GM21786 (cell line): ENCODE results near the gene GSN.

Source experiments
- ATAC-seq: cut with Tn5 transposase; IDR thresholded peaks from one replicate; pipeline ENCODE4 v1.9.1; 2021; ENCODE audit not compliant: unreplicated experiment

Gene GSN

DNA sequence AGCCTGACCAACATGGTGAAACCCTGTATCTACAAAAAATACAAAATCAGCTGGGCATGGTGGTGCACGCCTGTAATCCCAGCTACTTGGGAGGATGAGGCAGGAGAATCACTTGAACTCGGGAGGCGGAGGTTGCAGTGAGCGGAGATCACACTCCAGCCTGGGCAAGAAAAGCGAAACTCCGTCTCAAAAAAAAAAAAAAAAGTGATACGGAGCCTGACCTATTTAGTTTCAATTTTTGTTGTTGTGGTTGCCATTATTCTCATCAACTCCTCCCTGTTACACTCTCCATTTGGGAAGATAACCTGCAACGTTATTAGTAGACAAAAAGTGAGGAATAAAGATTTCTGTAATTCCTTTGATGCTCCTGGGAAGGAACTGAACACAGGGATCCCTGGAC lies 100.8 kb downstream of the GSN start:
- no peak for ATAC-seq

DNA sequence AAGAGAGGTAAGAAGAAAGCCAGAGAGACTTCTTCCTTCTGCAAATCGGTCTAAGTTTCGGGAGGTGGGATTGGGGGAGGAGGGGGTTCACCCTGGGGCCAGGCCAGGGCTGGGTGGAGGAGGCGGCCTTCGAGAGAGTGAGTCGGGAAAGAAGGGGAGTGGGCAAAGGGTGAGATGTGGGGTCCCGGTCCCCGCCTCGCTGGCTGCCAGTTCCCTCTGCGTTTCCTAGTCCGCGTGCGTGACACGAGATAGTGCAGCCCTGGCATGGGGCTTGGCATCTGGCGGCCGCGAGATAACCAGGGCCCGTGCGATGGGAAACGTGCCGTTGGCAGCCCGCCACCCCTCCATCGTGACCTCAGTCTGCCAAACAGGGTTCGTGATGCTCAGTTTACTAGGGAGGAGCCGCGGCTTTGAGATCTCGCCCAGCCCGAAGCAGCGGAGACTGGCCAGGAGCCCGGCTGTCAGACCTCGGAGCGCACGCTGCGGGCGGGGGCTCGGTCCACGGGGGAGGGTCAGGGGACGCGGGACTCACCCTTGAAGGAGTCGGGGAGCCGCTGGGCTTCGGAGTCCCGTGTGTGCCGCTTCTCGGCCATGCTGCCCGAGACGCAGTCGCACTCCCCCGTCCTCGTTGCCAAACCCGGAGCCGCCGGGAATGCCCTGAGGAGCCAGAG lies 101.8 kb downstream of the GSN start, which contains the start of gene STOM:
TSS of gene STOM (minus strand) at position 656 of the 671 bp plus-strand sequence. CDS start at position 593, 63 bp downstream.
- ATAC-seq, result peak; percentile 53

DNA sequence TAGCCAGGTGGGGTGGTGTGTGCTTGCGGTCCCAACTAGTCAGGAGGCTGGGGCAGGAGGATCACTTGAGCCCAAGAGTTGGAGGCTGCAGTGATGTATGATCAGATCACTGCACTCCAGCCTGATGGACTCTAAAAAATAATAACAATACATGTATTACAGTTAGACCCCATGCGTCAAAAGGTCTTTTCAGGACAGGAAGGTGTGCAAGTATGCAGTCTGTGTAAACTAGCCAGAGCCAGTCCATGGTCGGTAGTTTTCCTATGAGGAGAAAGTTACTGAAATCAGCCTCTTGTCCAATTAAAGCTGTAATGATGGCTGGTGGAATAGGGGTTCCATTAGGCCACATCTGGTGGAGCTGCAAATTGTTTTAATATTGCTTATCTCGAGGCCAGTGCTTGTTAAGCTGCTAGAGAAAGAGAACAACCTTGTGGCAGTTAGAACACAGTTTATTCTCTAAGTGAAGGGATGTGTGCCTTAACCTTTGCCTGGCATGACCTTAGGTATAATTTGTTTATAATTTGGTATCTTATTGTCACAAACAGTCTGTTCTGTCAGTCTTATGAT lies 103.6 kb downstream of the GSN start:
- no peak for ATAC-seq

DNA sequence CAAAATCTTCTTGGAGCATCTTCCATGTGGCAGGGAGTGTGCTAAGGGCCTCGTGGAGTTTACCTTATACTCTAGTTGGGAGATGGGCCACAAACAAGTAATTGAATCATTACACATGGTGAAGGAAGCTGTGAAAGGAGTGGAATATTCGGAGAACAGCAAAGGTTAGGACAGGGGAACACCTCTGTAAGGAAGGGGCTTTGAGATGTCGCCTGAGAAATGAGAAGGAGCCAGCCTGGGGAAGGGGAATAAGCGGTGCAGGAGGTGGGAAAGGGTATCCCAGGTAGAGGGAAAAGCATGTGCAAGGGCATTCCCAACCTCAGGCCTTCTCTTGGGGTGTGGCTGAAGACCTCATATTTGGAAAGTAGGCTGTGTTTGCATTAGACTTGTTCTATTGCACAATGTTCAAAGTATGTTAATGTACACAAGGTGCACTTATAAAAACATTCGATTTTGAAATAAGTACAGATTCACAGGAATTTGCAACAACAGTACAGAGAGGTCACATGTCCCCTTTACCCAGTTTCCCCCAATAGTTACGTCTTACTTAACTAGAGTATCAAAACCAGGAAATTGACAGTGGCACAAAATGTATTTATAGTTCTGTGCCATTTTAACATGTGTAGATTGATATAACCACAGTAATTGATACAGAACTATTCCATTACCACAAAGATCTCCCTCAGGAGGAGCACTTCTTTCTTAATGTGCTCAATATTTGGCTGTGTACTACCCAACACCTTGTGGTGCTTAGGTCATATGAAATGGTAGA lies 104.5 kb downstream of the GSN start:
- no peak for ATAC-seq

DNA sequence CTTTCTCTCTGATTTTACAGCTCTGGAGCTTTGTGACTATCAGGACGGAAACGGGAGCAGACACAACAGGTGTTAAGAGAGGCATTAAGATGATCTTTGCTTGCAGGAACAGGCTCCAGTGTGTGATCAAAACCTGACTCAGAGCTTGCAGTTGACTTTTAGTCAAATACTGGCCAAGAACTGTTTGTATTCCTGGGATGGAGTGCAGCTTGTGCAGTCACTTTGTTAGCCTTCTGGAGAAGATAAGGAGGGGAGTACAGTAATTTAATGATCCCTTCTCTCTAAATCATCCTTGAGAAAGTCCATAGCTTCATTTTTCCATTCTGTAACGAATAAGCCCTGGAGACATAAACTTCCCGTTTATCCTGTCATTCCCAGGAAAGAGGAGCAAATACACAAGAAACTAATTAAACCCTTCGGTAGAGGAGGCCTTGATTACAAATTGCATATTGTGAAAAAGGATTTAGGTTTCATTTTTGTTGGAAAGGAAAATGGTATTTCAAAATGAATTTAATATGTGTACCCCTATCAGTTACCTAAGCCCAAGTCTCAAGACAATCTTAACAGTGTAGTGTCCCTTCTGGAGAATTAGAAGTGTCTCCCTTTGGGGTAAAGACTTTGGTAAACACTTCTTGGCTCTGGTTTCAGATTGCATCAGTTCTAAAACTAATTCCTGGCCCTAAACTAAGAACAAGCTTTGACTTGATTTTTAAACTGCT lies 105.2 kb downstream of the GSN start:
- ATAC-seq, result no peak

DNA sequence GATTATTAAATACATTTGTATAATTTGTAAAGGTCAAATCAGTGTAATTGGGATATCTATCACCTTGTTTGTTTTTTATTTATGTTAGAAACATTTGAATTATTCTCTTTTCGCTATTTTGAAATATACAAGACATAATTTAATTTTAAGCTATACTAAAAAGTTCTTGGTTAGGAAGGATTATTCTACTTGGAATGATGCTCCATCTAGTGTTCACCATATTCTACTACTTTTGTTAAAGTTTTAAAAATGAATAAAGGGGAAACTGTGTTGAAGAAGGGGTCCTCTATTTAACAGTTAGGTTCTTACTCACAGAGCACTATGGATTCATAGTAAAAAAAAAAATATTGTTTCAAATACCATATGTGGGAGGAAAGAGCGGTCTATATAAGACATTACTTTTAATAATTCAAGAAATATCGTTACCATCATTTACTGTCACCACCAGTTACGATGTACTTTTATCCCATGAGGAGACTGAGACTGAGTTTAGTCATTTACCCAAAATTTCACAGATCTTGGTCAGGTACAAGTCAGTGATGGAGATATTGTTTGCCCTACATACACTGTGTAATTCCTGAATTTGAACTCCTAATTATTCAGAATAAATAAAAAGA lies 108.4 kb downstream of the GSN start:
- ATAC-seq, result no peak

DNA sequence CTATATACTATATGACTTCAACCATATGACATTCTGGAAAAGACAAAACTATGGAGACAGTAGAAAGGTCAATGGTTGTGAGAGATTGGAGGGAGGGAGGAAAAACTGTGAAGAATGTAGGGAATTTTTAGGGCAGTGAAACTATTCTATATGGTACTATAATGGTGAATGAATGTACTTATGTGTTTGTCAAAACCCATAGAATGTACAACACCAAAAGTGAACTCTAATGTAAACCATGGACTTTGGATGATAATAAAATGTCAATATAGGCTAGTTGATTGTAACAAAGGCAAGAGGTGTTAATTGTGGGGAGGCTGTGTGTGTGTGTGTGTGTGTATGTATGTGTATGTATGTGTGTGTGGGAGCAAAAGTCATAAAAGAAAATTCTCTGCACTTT lies 112.9 kb downstream of the GSN start:
- no peak for ATAC-seq
